NB4 (cell line): ENCODE data around the gene SPP1.

Source experiments
- DNase-seq: peaks from one replicate; pipeline ENCODE4 v3.0.0; 2010; ENCODE audit warnings: low read depth
- H3K4me3 ChIP-seq: one replicate; pipeline ENCODE4 v1.5.1; 2011; ENCODE audit warnings: mild to moderate bottlenecking, low read depth, low read length, moderate library complexity
- MYC ChIP-seq: IDR thresholded peaks from 2 replicates; pipeline ENCODE4 v1.6.1; 2011; ENCODE audit warnings: low read depth, low read length
- POLR2A ChIP-seq: IDR thresholded peaks from 2 replicates; pipeline ENCODE4 v1.6.1; 2011; ENCODE audit warnings: mild to moderate bottlenecking; ENCODE audit not compliant: insufficient read length; ENCODE audit errors: extremely low read depth
- TF ChIP-seq, protein P1 (sequence below): IDR thresholded peaks from 2 replicates; pipeline ENCODE4 v1.6.1; 2011; ENCODE audit warnings: low read depth, low read length
- TF ChIP-seq, protein P2 (sequence below): IDR thresholded peaks from one replicate; pipeline ENCODE4 v1.5.1; 2012; ENCODE audit warnings: low read depth, low read length

The SPP1 gene

GRCh38 chr4:88027611-88028608 lies 52.4 kb downstream of the SPP1 start:
- peak; percentile 68 for DNase-seq
- TF ChIP-seq MYC: no peak
- TF ChIP-seq, protein P1, sequence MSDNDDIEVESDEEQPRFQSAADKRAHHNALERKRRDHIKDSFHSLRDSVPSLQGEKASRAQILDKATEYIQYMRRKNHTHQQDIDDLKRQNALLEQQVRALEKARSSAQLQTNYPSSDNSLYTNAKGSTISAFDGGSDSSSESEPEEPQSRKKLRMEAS: 0 out of 2 replicates have a peak, but pooled peaks have one; percentile 11
- no peak overlapping the region for H3K4me3 ChIP-seq

- no peak for DNase-seq
- TF ChIP-seq POLR2A: no peak
- TF ChIP-seq, protein P1: no peak
- TF ChIP-seq MYC: no peak
- TF ChIP-seq, protein P2, sequence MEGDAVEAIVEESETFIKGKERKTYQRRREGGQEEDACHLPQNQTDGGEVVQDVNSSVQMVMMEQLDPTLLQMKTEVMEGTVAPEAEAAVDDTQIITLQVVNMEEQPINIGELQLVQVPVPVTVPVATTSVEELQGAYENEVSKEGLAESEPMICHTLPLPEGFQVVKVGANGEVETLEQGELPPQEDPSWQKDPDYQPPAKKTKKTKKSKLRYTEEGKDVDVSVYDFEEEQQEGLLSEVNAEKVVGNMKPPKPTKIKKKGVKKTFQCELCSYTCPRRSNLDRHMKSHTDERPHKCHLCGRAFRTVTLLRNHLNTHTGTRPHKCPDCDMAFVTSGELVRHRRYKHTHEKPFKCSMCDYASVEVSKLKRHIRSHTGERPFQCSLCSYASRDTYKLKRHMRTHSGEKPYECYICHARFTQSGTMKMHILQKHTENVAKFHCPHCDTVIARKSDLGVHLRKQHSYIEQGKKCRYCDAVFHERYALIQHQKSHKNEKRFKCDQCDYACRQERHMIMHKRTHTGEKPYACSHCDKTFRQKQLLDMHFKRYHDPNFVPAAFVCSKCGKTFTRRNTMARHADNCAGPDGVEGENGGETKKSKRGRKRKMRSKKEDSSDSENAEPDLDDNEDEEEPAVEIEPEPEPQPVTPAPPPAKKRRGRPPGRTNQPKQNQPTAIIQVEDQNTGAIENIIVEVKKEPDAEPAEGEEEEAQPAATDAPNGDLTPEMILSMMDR: no peak
- no peak overlapping the region for H3K4me3 ChIP-seq
Measured at GRCh38 chr4:88028946-88029345, 53.4 kb downstream of the SPP1 start.

DNA sequence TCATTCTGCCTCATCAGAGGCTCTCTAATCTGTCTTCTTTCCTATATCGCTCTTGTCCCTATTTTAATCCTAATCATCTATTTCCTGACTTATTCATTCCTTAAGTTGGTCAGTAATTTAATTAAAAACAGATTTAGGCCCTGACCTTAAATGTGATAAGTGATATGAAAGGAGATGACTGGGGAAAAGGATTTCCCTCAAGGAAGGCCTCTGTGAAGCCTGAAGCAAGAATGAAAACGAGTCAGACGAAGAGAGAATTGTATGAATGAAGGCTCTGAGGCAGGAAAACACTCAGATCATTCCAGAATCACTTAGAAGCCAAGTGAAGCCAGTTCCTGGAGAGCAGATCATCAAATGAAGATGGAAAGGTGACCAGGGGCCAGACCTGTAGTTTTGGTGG lies 54.0 kb downstream of the SPP1 start:
- TF ChIP-seq, protein P1: no peak
- TF ChIP-seq, protein P2: no peak
- TF ChIP-seq POLR2A: no peak
- TF ChIP-seq MYC: no peak
- no peak overlapping the region for H3K4me3 ChIP-seq
- no peak for DNase-seq

GRCh38 chr4:88030565-88031310 lies 55.2 kb downstream of the SPP1 start:
- H3K4me3 ChIP-seq: no peak overlapping the region
- TF ChIP-seq POLR2A (no peak), MYC (no peak)
- TF ChIP-seq, protein P2: no peak
- no peak for DNase-seq
